HG03159 (cell line): ENCODE data around the gene C2orf92.

Source experiments
- ATAC-seq: cut with Tn5 transposase; IDR thresholded peaks from one replicate; pipeline ENCODE4 v1.9.1; 2021; ENCODE audit warnings: mild to moderate bottlenecking, moderate library complexity; ENCODE audit not compliant: unreplicated experiment

C2orf92 gene

GRCh38 chr2:97741251-97741650 is 71.7 kb downstream of the C2orf92 start:
- no peak for ATAC-seq

GRCh38 chr2:97741686-97742085 is 72.2 kb downstream of the C2orf92 start:
- ATAC-seq = no peak

- no peak for ATAC-seq
These were observed 72.9 kb downstream of the C2orf92 start for GRCh38 chr2:97742381-97742847.

- ATAC-seq = no peak
These were observed 74.4 kb downstream of the C2orf92 start for GRCh38 chr2:97743913-97744312.

GRCh38 chr2:97745474-97746174 is 76.1 kb downstream of the C2orf92 start:
- no peak for ATAC-seq

- ATAC-seq = no peak
These were observed 77.8 kb downstream of the C2orf92 start for GRCh38 chr2:97747285-97747684.

- ATAC-seq = no peak
These were observed 78.2 kb downstream of the C2orf92 start for GRCh38 chr2:97747716-97748115.

- ATAC-seq = no peak
These were observed 80.1 kb downstream of the C2orf92 start for GRCh38 chr2:97749581-97749980.

GRCh38 chr2:97750017-97750416 is 80.5 kb downstream of the C2orf92 start:
- no peak for ATAC-seq

- ATAC-seq = no peak
These were observed 82.2 kb downstream of the C2orf92 start for GRCh38 chr2:97751752-97752151.
